GM12891 (cell line): ENCODE measurements around the gene KRT28.

Experiments used
- POLR2A ChIP-seq: IDR thresholded peaks from 2 replicates; pipeline ENCODE4 v1.6.1; 2011; ENCODE audit warnings: low read depth, low read length, control low read depth
- POLR2AphosphoS5 ChIP-seq: IDR thresholded peaks from 2 replicates; pipeline ENCODE4 v1.6.1; 2011; ENCODE audit warnings: low read depth, low read length, control low read depth
- SPI1 ChIP-seq: IDR thresholded peaks from 2 replicates; pipeline ENCODE4 v1.6.1; 2011; ENCODE audit warnings: low read depth, low read length, control low read depth

DNA sequence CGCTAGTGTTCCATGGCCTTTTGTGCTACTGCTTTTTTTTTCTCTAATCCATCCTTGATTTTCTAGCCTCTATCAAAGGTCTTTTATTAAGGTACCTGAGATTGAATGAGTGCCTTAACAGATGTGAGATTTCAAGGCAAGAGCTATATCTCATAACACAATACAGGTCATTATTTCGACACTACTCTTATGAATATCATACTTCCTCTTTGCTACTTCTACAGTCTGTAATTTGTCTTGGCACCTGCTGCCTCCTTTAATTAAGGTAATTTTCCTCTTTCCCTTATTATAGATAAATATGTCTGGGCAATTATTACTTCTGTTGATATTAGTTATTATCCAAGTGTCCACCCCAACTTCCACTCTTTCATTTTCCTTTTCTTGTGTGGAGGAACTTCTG lies 5.3 kb downstream of the KRT28 start:
- TF ChIP-seq POLR2A: no peak
- TF ChIP-seq POLR2AphosphoS5: no peak
- no peak for TF ChIP-seq SPI1
